Uterus (tissue), 4 donors: ENCODE measurements around the gene PCDHA2. TPM values are rescaled to one million over a fixed set of nuclear protein-coding genes. Genes with fewer than 3 reads are reported as not detected.
"Not testable (repeated sequence)": the region's sequence is repeated elsewhere in the genome, so short reads cannot be mapped to it uniquely, and the experiment has no call there.

ENCODE experiments used
- DNase-seq, 2 donors: peaks; one replicate each; pipeline ENCODE4 v3.0.0-alpha.2; 2019 to 2020
- H3K27ac ChIP-seq, 2 donors: fragments of 200-600 bp; sonication (generic); 1 replicate in 1 of 2; 2 replicates in 1 of 2; pipeline ENCODE4 v1.5.1; 2016 to 2018
- H3K27me3 ChIP-seq, 2 donors: fragments of 200-600 bp; sonication (generic); one replicate each; pipeline ENCODE4 v1.5.1; 2018 to 2019; ENCODE audit warnings: control low read depth in 1 of 2
- H3K36me3 ChIP-seq, 2 donors: fragments of 200-600 bp; sonication (generic); one replicate each; pipeline ENCODE4 v1.5.1; 2019; ENCODE audit warnings: control low read depth in 1 of 2
- H3K4me1 ChIP-seq, 2 donors: fragments of 200-600 bp; sonication (generic); one replicate each; pipeline ENCODE4 v1.5.1; 2018 to 2019; ENCODE audit warnings: control low read depth in 1 of 2
- H3K4me3 ChIP-seq, 2 donors: fragments of 200-600 bp; sonication (generic); 1 replicate in 1 of 2; 2 replicates in 1 of 2; pipeline ENCODE4 v1.5.1; 2018 to 2019; ENCODE audit warnings: mild to moderate bottlenecking in 1 of 2
- H3K9me3 ChIP-seq, 2 donors: fragments of 200-600 bp; sonication (generic); one replicate each; pipeline ENCODE4 v1.5.1; 2019; ENCODE audit warnings: control low read depth in 1 of 2
- POLR2A ChIP-seq, 2 donors: fragments of 450-650 bp; IDR thresholded peaks; one replicate each; pipeline ENCODE4 v1.6.1; 2016; ENCODE audit warnings: antibody characterized with exemption in 2 of 2, mild to moderate bottlenecking in 1 of 2, moderate library complexity in 1 of 2
- intact Hi-C: fragments of 100-400 bp; cut with DNase I; formaldehyde crosslinking; loops from one replicate; pipeline ENCODE4 v1.15.1; 2023; ENCODE audit warnings: low total_unique reads
- total RNA-seq, 4 donors: library from RNA; depleted of rRNA in 3 of 4; stranded (reverse); fragments of >200 nt in 3 of 4; gene quantifications; one replicate each; pipeline versions ENCODE4 v1.1.0 to v1.2.4, GENCODE V29; 2014 to 2023
- TF ChIP-seq, protein P1 (sequence below), 4 experiments: fragments of 200-600 bp in 2 of 4; fragments of 450-650 bp in 2 of 4; sonication (generic) in 2 of 4; IDR thresholded peaks; one replicate each; pipeline ENCODE4 v1.5.1; 2016 to 2019; ENCODE audit warnings: antibody characterized with exemption in 4 of 4, mild to moderate bottlenecking in 2 of 4, moderate library complexity in 1 of 4
- donor health status: DM: yes; HTN: yes; CAD: no.

Gene PCDHA2
- total RNA-seq, 4 donors from 2014 or later: 0.26 to 0.76 (median 0.52) TPM; not detected in 1

DNA sequence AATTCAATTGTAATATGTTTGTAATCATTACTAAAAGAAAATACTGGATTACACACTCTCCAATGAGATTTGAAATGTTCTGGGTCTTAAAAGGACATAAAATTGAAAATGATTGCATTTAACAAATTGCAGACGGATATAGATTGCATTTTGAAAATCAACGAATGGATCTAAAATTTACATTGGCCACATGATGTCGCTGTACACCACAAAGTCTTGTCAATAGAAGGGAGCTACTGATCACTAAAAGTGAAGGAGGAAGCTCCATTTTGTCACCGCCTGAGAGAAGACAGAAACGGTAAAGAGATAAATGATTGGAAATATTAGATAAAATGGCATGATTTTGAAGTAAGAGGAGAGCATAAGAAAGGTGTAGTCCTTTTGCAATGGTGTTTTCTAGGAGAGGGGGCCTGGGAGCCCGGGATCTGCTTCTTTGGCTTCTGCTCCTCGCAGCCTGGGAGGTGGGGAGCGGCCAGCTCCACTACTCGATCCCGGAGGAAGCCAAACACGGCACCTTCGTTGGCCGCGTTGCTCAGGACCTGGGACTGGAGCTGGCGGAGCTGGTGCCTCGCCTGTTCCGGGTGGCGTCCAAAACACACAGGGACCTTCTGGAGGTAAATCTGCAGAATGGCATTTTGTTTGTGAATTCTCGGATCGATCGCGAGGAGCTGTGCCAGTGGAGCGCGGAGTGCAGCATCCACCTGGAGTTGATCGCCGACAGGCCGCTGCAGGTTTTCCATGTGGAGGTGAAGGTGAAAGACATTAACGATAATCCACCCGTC is 8.6 kb upstream of the PCDHA2 start, which contains the start of gene PCDHA1:
Gene PCDHA1, plus strand, starts transcription at position 236 of the 782 bp plus-strand sequence.
- intact Hi-C loops: no loop called here
- Histone ChIP-seq H3K36me3 (no peaks in the 10 kb centered on the region), H3K27me3 (no peaks in the 10 kb centered on the region), H3K9me3 (peaks cover 0 to 28% of the 10 kb centered on the region in 2 donors), H3K27ac (no peak within 1 kb of the TSS), H3K4me3 (no peak within 1 kb of the TSS), H3K4me1 (no peaks in the 10 kb centered on the region)
- no peak for DNase-seq
- no peak for TF ChIP-seq POLR2A (IDR thresholded peaks at IDR 0.05)

DNA sequence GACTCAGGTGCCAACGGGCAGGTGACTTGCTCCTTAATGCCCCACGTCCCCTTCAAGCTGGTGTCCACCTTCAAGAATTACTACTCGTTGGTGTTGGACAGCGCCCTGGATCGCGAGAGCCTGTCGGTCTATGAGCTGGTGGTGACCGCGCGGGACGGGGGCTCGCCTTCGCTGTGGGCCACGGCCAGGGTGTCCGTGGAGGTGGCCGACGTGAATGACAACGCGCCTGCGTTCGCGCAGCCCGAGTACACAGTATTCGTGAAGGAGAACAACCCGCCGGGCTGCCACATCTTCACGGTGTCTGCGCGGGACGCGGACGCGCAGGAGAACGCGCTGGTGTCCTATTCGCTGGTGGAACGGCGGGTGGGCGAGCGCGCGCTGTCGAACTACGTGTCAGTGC is 7.2 kb upstream of the PCDHA2 start:
- H3K27me3 ChIP-seq, H3K4me1 ChIP-seq, DNase-seq, H3K4me3 ChIP-seq, H3K27ac ChIP-seq, H3K36me3 ChIP-seq, intact Hi-C loops: not testable (repeated sequence)
- H3K9me3 ChIP-seq: peaks cover 0 to 28% of the 10 kb centered on the region in 2 donors

DNA sequence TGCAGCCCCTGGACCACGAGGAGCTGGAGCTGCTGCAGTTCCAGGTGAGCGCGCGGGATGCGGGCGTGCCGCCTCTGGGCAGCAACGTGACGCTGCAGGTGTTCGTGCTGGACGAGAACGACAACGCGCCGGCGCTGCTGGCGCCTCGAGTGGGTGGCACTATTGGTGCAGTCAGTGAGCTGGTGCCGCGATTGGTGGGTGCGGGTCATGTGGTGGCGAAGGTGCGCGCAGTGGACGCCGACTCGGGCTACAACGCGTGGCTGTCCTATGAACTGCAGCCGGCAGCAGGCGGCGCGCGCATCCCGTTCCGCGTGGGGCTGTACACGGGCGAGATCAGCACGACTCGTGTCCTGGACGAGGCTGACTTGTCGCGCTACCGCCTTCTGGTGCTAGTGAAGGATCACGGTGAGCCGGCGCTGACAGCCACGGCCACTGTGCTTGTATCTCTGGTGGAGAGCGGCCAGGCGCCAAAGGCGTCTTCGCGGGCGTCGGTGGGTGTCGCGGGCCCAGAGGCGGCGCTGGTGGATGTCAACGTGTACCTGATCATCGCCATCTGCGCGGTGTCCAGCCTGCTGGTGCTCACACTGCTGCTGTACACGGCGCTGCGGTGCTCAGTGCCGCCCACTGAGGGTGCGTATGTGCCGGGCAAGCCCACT is 6.7 kb upstream of the PCDHA2 start:
- H3K36me3 ChIP-seq, H3K4me1 ChIP-seq, H3K27me3 ChIP-seq, DNase-seq, H3K27ac ChIP-seq, intact Hi-C loops, H3K4me3 ChIP-seq: not testable (repeated sequence)
- peaks cover 0 to 25% of the 10 kb centered on the region in 2 donors for H3K9me3 ChIP-seq

DNA sequence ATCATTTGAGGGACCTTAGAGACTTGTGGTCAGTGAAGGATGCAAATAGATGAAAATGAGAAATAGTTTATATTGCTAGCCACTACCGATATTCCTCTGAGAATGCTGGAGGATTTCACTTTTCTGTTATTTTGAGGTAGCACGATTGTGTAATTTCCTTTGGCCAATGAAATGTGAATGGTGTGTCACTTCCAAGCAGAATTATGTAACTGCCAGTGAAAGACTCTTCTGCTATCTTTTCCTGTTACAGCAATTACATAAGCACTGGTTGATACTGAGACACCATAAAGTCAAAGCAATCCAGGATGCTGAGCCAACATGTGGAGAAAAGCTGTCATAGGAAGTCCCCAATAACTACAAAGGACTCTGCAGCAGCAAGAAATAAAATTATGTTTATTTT is 3.6 kb upstream of the PCDHA2 start:
- Histone ChIP-seq H3K9me3 (peaks cover 0 to 23% of the 10 kb centered on the region in 2 donors), H3K36me3 (no peaks in the 10 kb centered on the region)
- TF ChIP-seq POLR2A (IDR thresholded peaks at IDR 0.05): no peak
- TF ChIP-seq, protein P1, sequence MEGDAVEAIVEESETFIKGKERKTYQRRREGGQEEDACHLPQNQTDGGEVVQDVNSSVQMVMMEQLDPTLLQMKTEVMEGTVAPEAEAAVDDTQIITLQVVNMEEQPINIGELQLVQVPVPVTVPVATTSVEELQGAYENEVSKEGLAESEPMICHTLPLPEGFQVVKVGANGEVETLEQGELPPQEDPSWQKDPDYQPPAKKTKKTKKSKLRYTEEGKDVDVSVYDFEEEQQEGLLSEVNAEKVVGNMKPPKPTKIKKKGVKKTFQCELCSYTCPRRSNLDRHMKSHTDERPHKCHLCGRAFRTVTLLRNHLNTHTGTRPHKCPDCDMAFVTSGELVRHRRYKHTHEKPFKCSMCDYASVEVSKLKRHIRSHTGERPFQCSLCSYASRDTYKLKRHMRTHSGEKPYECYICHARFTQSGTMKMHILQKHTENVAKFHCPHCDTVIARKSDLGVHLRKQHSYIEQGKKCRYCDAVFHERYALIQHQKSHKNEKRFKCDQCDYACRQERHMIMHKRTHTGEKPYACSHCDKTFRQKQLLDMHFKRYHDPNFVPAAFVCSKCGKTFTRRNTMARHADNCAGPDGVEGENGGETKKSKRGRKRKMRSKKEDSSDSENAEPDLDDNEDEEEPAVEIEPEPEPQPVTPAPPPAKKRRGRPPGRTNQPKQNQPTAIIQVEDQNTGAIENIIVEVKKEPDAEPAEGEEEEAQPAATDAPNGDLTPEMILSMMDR (IDR thresholded peaks at IDR 0.05): no peak

DNA sequence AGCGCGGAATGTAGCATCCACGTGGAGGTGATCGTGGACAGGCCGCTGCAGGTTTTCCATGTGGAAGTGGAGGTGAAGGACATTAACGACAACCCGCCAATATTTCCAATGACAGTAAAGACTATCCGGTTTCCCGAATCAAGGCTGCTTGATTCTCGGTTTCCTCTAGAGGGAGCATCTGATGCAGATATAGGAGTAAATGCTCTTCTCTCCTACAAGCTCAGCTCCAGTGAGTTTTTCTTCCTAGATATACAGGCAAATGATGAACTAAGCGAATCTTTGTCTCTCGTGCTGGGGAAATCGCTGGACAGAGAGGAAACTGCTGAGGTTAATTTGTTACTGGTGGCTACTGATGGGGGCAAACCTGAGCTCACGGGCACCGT is 598 bp downstream of the PCDHA2 start:
- intact Hi-C loops: no loop called here
- Histone ChIP-seq H3K4me3 (peak overlapping the region in 1 of 2 donors; percentile 23), H3K9me3 (peaks cover 0 to 7% of the 10 kb centered on the region in 2 donors), H3K27ac (no peak overlapping the region), H3K4me1 (no peaks in the 10 kb centered on the region), H3K36me3 (no peaks in the 10 kb centered on the region), H3K27me3 (no peaks in the 10 kb centered on the region)
- DNase-seq: no peak
- TF ChIP-seq POLR2A (IDR thresholded peaks at IDR 0.05): no peak
- TF ChIP-seq, protein P1 (IDR thresholded peaks at IDR 0.05): peak in 1 of 4 experiments; percentile 4

More for the DNA sequence above, 3.6 kb upstream of the PCDHA2 start:
- no peaks in the 10 kb centered on the region for H3K27me3 ChIP-seq
- no peak overlapping the region for H3K4me3 ChIP-seq
- no peaks in the 10 kb centered on the region for H3K4me1 ChIP-seq
- intact Hi-C loops: no loop called here
- no peak overlapping the region for H3K27ac ChIP-seq
- no peak for DNase-seq

DNA sequence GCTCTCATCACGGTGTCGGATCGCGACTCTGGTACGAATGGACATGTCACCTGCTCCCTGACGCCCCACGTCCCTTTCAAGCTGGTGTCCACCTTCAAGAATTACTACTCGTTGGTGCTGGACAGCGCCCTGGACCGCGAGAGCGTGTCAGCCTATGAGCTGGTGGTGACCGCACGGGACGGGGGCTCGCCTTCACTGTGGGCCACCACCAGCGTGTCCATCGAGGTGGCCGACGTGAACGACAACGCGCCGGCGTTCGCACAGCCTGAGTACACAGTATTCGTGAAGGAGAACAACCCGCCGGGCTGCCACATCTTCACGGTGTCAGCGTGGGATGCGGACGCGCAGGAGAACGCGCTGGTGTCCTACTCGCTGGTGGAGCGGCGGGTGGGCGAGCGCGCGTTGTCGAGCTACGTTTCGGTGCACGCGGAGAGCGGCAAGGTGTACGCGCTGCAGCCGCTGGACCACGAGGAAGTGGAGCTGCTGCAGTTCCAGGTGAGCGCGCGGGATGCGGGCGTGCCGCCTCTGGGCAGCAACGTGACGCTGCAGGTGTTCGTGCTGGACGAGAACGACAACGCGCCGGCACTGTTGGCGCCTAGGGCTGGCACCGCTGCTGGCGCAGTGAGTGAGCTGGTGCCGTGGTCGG is 1.5 kb downstream of the PCDHA2 start:
- H3K27ac ChIP-seq, H3K4me1 ChIP-seq, H3K4me3 ChIP-seq, intact Hi-C loops, H3K9me3 ChIP-seq, DNase-seq, H3K36me3 ChIP-seq, H3K27me3 ChIP-seq: not testable (repeated sequence)

DNA sequence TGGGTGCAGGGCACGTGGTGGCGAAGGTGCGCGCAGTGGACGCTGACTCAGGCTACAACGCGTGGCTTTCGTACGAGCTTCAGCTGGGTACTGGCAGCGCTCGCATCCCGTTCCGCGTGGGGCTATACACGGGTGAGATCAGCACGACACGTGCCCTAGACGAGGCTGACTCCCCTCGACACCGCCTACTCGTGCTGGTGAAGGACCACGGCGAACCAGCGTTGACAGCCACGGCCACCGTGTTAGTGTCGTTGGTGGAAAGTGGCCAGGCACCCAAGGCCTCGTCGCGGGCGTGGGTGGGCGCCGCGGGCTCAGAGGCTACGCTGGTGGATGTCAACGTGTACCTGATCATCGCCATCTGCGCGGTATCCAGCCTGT is 2.1 kb downstream of the PCDHA2 start:
- Histone ChIP-seq H3K27ac (no peak overlapping the region), H3K27me3 (no peaks in the 10 kb centered on the region), H3K4me1 (no peaks in the 10 kb centered on the region), H3K36me3 (no peaks in the 10 kb centered on the region), H3K9me3 (peaks cover 0 to 7% of the 10 kb centered on the region in 2 donors), H3K4me3 (no peak overlapping the region)
- TF ChIP-seq POLR2A (IDR thresholded peaks at IDR 0.05): no peak
- TF ChIP-seq, protein P1 (IDR thresholded peaks at IDR 0.05): no peak
- no peak for DNase-seq
- intact Hi-C loops: no loop called here
